OCI-LY7 (cell line): ENCODE data around the gene NUDT8. TPM values are rescaled to one million over a fixed set of nuclear protein-coding genes. Genes with fewer than 3 reads are reported as not detected.
A peak's percentile ranks its signal among the peaks of the same experiment; 100 is the strongest.

Experiments used
- BruUV-seq: library from RNA; stranded (reverse); fragments of 400-500 nt; replicated peaks from 2 replicates; lab custom pipeline; 2021; lab: Mats Ljungman, UMichigan
- CTCF ChIA-PET: fragments of 300-600 bp; sonication (Branson Sonifier 250); formaldehyde crosslinking; loops from one replicate; lab custom pipeline; 2022; ENCODE audit warnings: antibody characterized with exemption; ENCODE audit not compliant: unreplicated experiment; lab: Charles Lee
- POLR2A ChIA-PET: fragments of 300-600 bp; sonication (Branson Sonifier 250); formaldehyde crosslinking; loops from one replicate; lab custom pipeline; 2022; ENCODE audit warnings: antibody characterized with exemption; lab: Charles Lee
- DNase-seq: peaks from one replicate; pipeline ENCODE4 v3.0.0-alpha.2; 2015; ENCODE audit warnings: low spot score
- H2AFZ ChIP-seq: fragments of 200-600 bp; sonication (generic), shearing (Covaris generic); 2 replicates; pipeline ENCODE4 v1.6.1; 2014; ENCODE audit warnings: mild to moderate bottlenecking, antibody characterized with exemption, low read length, moderate library complexity
- H3K27ac ChIP-seq: fragments of 200-600 bp; sonication (generic); 2 replicates; pipeline ENCODE4 v1.5.1; 2014; ENCODE audit warnings: mixed run types, low read depth, mild to moderate bottlenecking, moderate library complexity, low read length, inconsistent platforms; ENCODE audit not compliant: poor library complexity, severe bottlenecking
- H3K36me3 ChIP-seq: fragments of 200-600 bp; sonication (generic); 2 replicates; pipeline ENCODE4 v1.6.1; 2014; ENCODE audit warnings: mild to moderate bottlenecking, antibody characterized with exemption, low read length, moderate library complexity, mixed read lengths; ENCODE audit not compliant: insufficient read depth
- H3K4me1 ChIP-seq: fragments of 200-600 bp; sonication (generic); 2 replicates; pipeline ENCODE4 v1.5.1; 2014; ENCODE audit warnings: mild to moderate bottlenecking, low read length; ENCODE audit not compliant: insufficient read depth, poor library complexity, severe bottlenecking
- H3K4me2 ChIP-seq: fragments of 200-600 bp; sonication (generic); 2 replicates; pipeline ENCODE4 v1.6.1; 2014; ENCODE audit warnings: mild to moderate bottlenecking, low read length
- H3K4me3 ChIP-seq: fragments of 200-600 bp; sonication (generic); 2 replicates; pipeline ENCODE4 v1.5.1; 2014; ENCODE audit warnings: mild to moderate bottlenecking, low read depth, low read length; ENCODE audit not compliant: poor library complexity, severe bottlenecking
- H3K79me2 ChIP-seq: fragments of 200-600 bp; sonication (generic); 2 replicates; pipeline ENCODE4 v1.6.1; 2016; ENCODE audit warnings: low read depth, mild to moderate bottlenecking, low read length, moderate library complexity, mixed read lengths; ENCODE audit not compliant: insufficient read depth
- H3K9me2 ChIP-seq: fragments of 200-600 bp; sonication (generic); 2 replicates; pipeline ENCODE4 v1.6.1; 2016; ENCODE audit warnings: mild to moderate bottlenecking, low read length, mixed read lengths; ENCODE audit not compliant: insufficient read depth
- H3K9me3 ChIP-seq: fragments of 200-600 bp; sonication (generic); 2 replicates; pipeline ENCODE4 v1.6.1; 2014; ENCODE audit warnings: mild to moderate bottlenecking, mixed run types, low read length, mixed read lengths
- H4K20me1 ChIP-seq: fragments of 200-600 bp; sonication (generic); 2 replicates; pipeline ENCODE4 v1.6.1; 2014; ENCODE audit warnings: mild to moderate bottlenecking, antibody characterized with exemption, low read length, moderate library complexity, mixed read lengths; ENCODE audit not compliant: insufficient read depth
- CTCF ChIP-seq: fragments of 200-600 bp; sonication (generic); conservative IDR thresholded peaks from 2 replicates; pipeline ENCODE4 v1.5.1; 2014; ENCODE audit warnings: mild to moderate bottlenecking, antibody characterized with exemption, low read length, moderate library complexity, mixed read lengths
- EZH2phosphoT487 ChIP-seq: fragments of 200-600 bp; sonication (generic); IDR thresholded peaks from 2 replicates; pipeline ENCODE4 v1.6.1; 2018; ENCODE audit warnings: low read depth, borderline replicate concordance, mild to moderate bottlenecking, mixed run types, antibody characterized with exemption, low read length, moderate library complexity, mixed read lengths
- intact Hi-C: fragments of 100-400 bp; cut with micrococcal nuclease; formaldehyde crosslinking; loops from one replicate; pipeline ENCODE4 v1.10.0; 2022; ENCODE audit not compliant: unreplicated experiment
- total RNA-seq, 2 experiments: library from RNA; depleted of rRNA in 1 of 2; stranded (reverse); fragments of >200 nt in 1 of 2; shearing (Covaris generic) in 1 of 2; gene quantifications; 2 replicates each; pipeline ENCODE4 v1.2.3, GENCODE V29; 2014 to 2022

The NUDT8 gene
- total RNA-seq, 2 experiments from 2014 or later: 20.4 to 35.4 TPM

GRCh38 chr11:67644472-67645418 is 15.0 kb upstream of the NUDT8 start:
- peak overlapping the region; percentile 97 for H3K27ac ChIP-seq
- peaks cover 63% of the 10 kb centered on the region for H3K4me1 ChIP-seq
- CTCF ChIA-PET: interaction anchor here (0.6 to 4.0 kb wide), 8 partner anchors 10 to 70 kb away, joined by 3 to 38 read pairs (median 4); partner anchors contain the start of gene NUDT8
- BruUV-seq: TSS peak; percentile 64
- peak overlapping the region; percentile 30; the same call in 1 of the 2 replicates for H2AFZ ChIP-seq
- POLR2A ChIA-PET: interaction anchor here (0.6 to 8.0 kb wide), 7 partner anchors 9 to 208 kb away, joined by 3 to 69 read pairs (median 5); partner anchors contain the start of gene NUDT8
- peak overlapping the region; percentile 79 for H3K4me2 ChIP-seq
- no peaks in the 10 kb centered on the region for H3K79me2 ChIP-seq
- H3K9me2 ChIP-seq: no peaks in the 10 kb centered on the region
- intact Hi-C loops: loop anchor here (1.0 to 10.0 kb wide), 9 partner anchors 14 to 377 kb away; partner anchors contain the start of genes CDK2AP2, GRK2, PITPNM1 and PPP1CA
- H3K36me3 ChIP-seq: no peaks in the 10 kb centered on the region; the same call in 1 of the 2 replicates
- H3K4me3 ChIP-seq: peak overlapping the region; percentile 70
- TF ChIP-seq CTCF (no peak), EZH2phosphoT487 (no peak)
- H3K9me3 ChIP-seq: no peaks in the 10 kb centered on the region
- H4K20me1 ChIP-seq: no peaks in the 10 kb centered on the region
- DNase-seq: peak; percentile 85

- H3K4me3 ChIP-seq: peak overlapping the region; percentile 70
- peak; percentile 71 for DNase-seq
- H2AFZ ChIP-seq: no peak overlapping the region
- TF ChIP-seq EZH2phosphoT487: no peak
- TF ChIP-seq CTCF: peak; percentile 86
- H3K27ac ChIP-seq: peak overlapping the region; percentile 97
- peak overlapping the region; percentile 79 for H3K4me2 ChIP-seq
- intact Hi-C loops: loop anchor here (1.0 to 10.0 kb wide), 4 partner anchors 15 to 351 kb away; partner anchors contain the start of genes PPP1CA and TBC1D10C
- no TSS peak for BruUV-seq
- no peaks in the 10 kb centered on the region; the same call in 1 of the 2 replicates for H3K36me3 ChIP-seq
- H4K20me1 ChIP-seq: no peaks in the 10 kb centered on the region
- no peaks in the 10 kb centered on the region for H3K9me2 ChIP-seq
- no peaks in the 10 kb centered on the region for H3K79me2 ChIP-seq
- no peaks in the 10 kb centered on the region for H3K9me3 ChIP-seq
- ChIA-PET CTCF (interaction anchor here (1.0 kb wide), 1 partner anchor 14 kb away, joined by 3 read pairs; no protein-coding TSS in a partner anchor), POLR2A (interaction anchor here (8.0 kb wide), 1 partner anchor 15 kb away, joined by 69 read pairs; no protein-coding TSS in a partner anchor)
- peaks cover 59% of the 10 kb centered on the region for H3K4me1 ChIP-seq
Measured at GRCh38 chr11:67644042-67644441, 14.3 kb upstream of the NUDT8 start.
